Hepatocyte (in vitro differentiated cells): ENCODE data around the gene NRG2. TPM values are rescaled to one million over a fixed set of nuclear protein-coding genes. Genes with fewer than 3 reads are reported as not detected.

Experiments used
- DNase-seq: peaks from one replicate; pipeline ENCODE4 v3.0.0-alpha.2; 2016; ENCODE audit warnings: low spot score
- H2AFZ ChIP-seq: fragments of 200-600 bp; sonication (generic); 2 replicates; pipeline ENCODE4 v1.6.0; 2016; ENCODE audit warnings: antibody characterized with exemption, mild to moderate bottlenecking
- H3K27ac ChIP-seq: fragments of 200-600 bp; sonication (generic); 2 replicates; pipeline ENCODE4 v1.5.1; 2016; ENCODE audit warnings: mild to moderate bottlenecking
- H3K27me3 ChIP-seq: fragments of 200-600 bp; sonication (generic); 2 replicates; pipeline ENCODE4 v1.6.1; 2016
- H3K36me3 ChIP-seq: fragments of 200-600 bp; sonication (generic); replicated peaks from 2 replicates; pipeline ENCODE4 v1.5.1; 2016; ENCODE audit warnings: low read depth; ENCODE audit not compliant: insufficient read depth
- H3K4me1 ChIP-seq: fragments of 200-600 bp; sonication (generic); 2 replicates; pipeline ENCODE4 v1.5.1; 2016; ENCODE audit warnings: mild to moderate bottlenecking, moderate library complexity; ENCODE audit not compliant: insufficient read depth
- H3K4me2 ChIP-seq: fragments of 200-600 bp; sonication (generic); 2 replicates; pipeline ENCODE4 v1.6.0; 2016
- H3K4me3 ChIP-seq: fragments of 200-600 bp; sonication (generic); 2 replicates; pipeline ENCODE4 v1.5.1; 2016; ENCODE audit warnings: mild to moderate bottlenecking
- H3K79me2 ChIP-seq: fragments of 200-600 bp; sonication (generic); 2 replicates; pipeline ENCODE4 v1.6.0; 2017; ENCODE audit warnings: mild to moderate bottlenecking
- H3K9me2 ChIP-seq: fragments of 200-600 bp; sonication (generic); replicated peaks from 2 replicates; pipeline ENCODE4 v1.6.0; 2017; ENCODE audit warnings: mild to moderate bottlenecking; ENCODE audit not compliant: insufficient read depth
- H3K9me3 ChIP-seq: fragments of 200-600 bp; sonication (generic); 2 replicates; pipeline ENCODE4 v1.5.1; 2016; ENCODE audit warnings: low read depth, mild to moderate bottlenecking
- H4K20me1 ChIP-seq: fragments of 200-600 bp; sonication (generic); 2 replicates; pipeline ENCODE4 v1.6.0; 2016; ENCODE audit warnings: mild to moderate bottlenecking; ENCODE audit not compliant: insufficient read depth, poor library complexity, severe bottlenecking
- CTCF ChIP-seq: fragments of 200-600 bp; sonication (generic); IDR thresholded peaks from 2 replicates; pipeline ENCODE4 v1.5.1; 2016; ENCODE audit warnings: antibody characterized with exemption, mild to moderate bottlenecking; ENCODE audit not compliant: poor library complexity
- EZH2 ChIP-seq: fragments of 200-600 bp; sonication (generic); IDR thresholded peaks from 2 replicates; pipeline ENCODE4 v1.6.1; 2016; ENCODE audit warnings: antibody characterized with exemption, mild to moderate bottlenecking, borderline replicate concordance
- EZH2phosphoT487 ChIP-seq: fragments of 200-600 bp; sonication (generic); IDR thresholded peaks from one replicate; pipeline ENCODE4 v1.6.1; 2018; ENCODE audit warnings: antibody characterized with exemption, mild to moderate bottlenecking, low read depth, moderate library complexity; ENCODE audit not compliant: unreplicated experiment, severe bottlenecking
- WGBS: methylation state at CpG from one replicate; pipeline ENCODE4 v1.1.6; 2016; ENCODE audit warnings: low lambda C conversion rate; ENCODE audit errors: missing lambda C conversion rate; 5-methylcytosine and 5-hydroxymethylcytosine counted together
- polyA plus RNA-seq: library from polyadenylated mRNA; unstranded; fragments of >200 nt; fragmentation: Nextera tagmentation; extraction: Ambion mirVana; gene quantifications from 2 replicates; pipeline ENCODE4 v1.2.1, GENCODE V29; 2016
- total RNA-seq: library from RNA; depleted of rRNA; stranded (reverse); fragments of >200 nt; gene quantifications from 2 replicates; pipeline ENCODE4 v1.2.3, GENCODE V29; 2014

Gene NRG2
- total and polyA plus RNA-seq, 2 experiments from 2014 or later: 1.4 to 1.5 TPM

GRCh38 chr5:139828207-139828895 is 214.7 kb downstream of the NRG2 start:
- peaks cover 30% of the 10 kb centered on the region for H3K27me3 ChIP-seq

GRCh38 chr5:139825690-139826089 is 217.4 kb downstream of the NRG2 start:
- 89% methylated on average over 6 of the region's 7 CpGs for WGBS
- no peak for DNase-seq
- no peaks in the 10 kb centered on the region for H3K36me3 ChIP-seq
- H3K9me3 ChIP-seq: no peaks in the 10 kb centered on the region
- H3K27ac ChIP-seq: no peak overlapping the region
- H3K4me1 ChIP-seq: no peaks in the 10 kb centered on the region
- H3K27me3 ChIP-seq: peaks cover 4% of the 10 kb centered on the region
- TF ChIP-seq EZH2: no peak
- no peak for TF ChIP-seq CTCF
- TF ChIP-seq EZH2phosphoT487: no peak
- H3K4me3 ChIP-seq: no peak overlapping the region
- no peaks in the 10 kb centered on the region for H4K20me1 ChIP-seq
- no peaks in the 10 kb centered on the region for H3K79me2 ChIP-seq
- H3K9me2 ChIP-seq: no peaks in the 10 kb centered on the region
- no peak overlapping the region for H3K4me2 ChIP-seq
- H2AFZ ChIP-seq: no peak overlapping the region

More at GRCh38 chr5:139828207-139828895, 214.7 kb downstream of the NRG2 start:
- Histone ChIP-seq H3K79me2 (no peaks in the 10 kb centered on the region), H3K9me3 (no peaks in the 10 kb centered on the region), H3K36me3 (no peaks in the 10 kb centered on the region), H3K4me2 (no peak overlapping the region), H3K9me2 (no peaks in the 10 kb centered on the region), H2AFZ (no peak overlapping the region), H4K20me1 (no peaks in the 10 kb centered on the region), H3K4me1 (no peaks in the 10 kb centered on the region), H3K4me3 (no peak overlapping the region), H3K27ac (no peak overlapping the region)
- no peak for DNase-seq
- WGBS: 79% methylated on average over 8 of the region's 8 CpGs
- TF ChIP-seq EZH2phosphoT487 (no peak), CTCF (no peak), EZH2 (no peak)

- DNase-seq: no peak
- Histone ChIP-seq H3K9me3 (no peaks in the 10 kb centered on the region), H3K9me2 (no peaks in the 10 kb centered on the region), H3K4me1 (no peaks in the 10 kb centered on the region), H4K20me1 (no peaks in the 10 kb centered on the region), H3K79me2 (no peaks in the 10 kb centered on the region), H3K4me3 (no peak overlapping the region), H3K27ac (no peak overlapping the region), H3K36me3 (no peaks in the 10 kb centered on the region), H3K27me3 (peaks cover 7% of the 10 kb centered on the region), H3K4me2 (no peak overlapping the region), H2AFZ (no peak overlapping the region)
- no peak for TF ChIP-seq EZH2phosphoT487
- TF ChIP-seq CTCF: no peak
- no peak for TF ChIP-seq EZH2
- 87% methylated on average over 7 of the region's 7 CpGs for WGBS
Measured at GRCh38 chr5:139823757-139824355, 219.2 kb downstream of the NRG2 start.
